ENCODE measurements around the gene YPEL3. TPM values are rescaled to one million over a fixed set of nuclear protein-coding genes. Genes with fewer than 3 reads are reported as not detected.

YPEL3 gene
- total and polyA plus RNA-seq, 2 experiments from 2014 or later = 20.1 to 82.1 TPM

GRCh38 chr16:30069611-30070462, 26.2 kb downstream of the YPEL3 start:
- H3K27ac ChIP-seq = no peak overlapping the region

GRCh38 chr16:30068750-30069610, 27.0 kb downstream of the YPEL3 start:
- Histone ChIP-seq H3K4me1 (ENCODE audit: insufficient read depth) (peaks cover 11% of the 10 kb centered on the region), H3K27me3 (no peaks in the 10 kb centered on the region), H3K9me3 (ENCODE audit: low read depth) (no peaks in the 10 kb centered on the region), H3K4me2 (no peak overlapping the region), H3K27ac (no peak overlapping the region), H3K36me3 (replicated peaks; ENCODE audit: insufficient read depth, low read depth) (no peaks in the 10 kb centered on the region), H2AFZ (no peak overlapping the region), H4K20me1 (ENCODE audit: insufficient read depth, poor library complexity, severe bottlenecking) (peaks cover 15% of the 10 kb centered on the region), H3K9me2 (replicated peaks; ENCODE audit: insufficient read depth) (no peaks in the 10 kb centered on the region), H3K4me3 (no peak overlapping the region), H3K79me2 (peaks cover 41% of the 10 kb centered on the region)
- TF ChIP-seq CTCF (IDR thresholded peaks at IDR 0.05; ENCODE audit: poor library complexity) (peak; percentile 37), EZH2 (IDR thresholded peaks at IDR 0.05; ENCODE audit: borderline replicate concordance) (no peak), EZH2phosphoT487 (IDR thresholded peaks at IDR 0.05; ENCODE audit: low read depth, severe bottlenecking, unreplicated experiment) (no peak)
- WGBS (ENCODE audit: low lambda C conversion rate, missing lambda C conversion rate) = 93% methylated on average over 17 of the region's 17 CpGs
- no peak for DNase-seq (ENCODE audit: low spot score)

More at GRCh38 chr16:30069611-30070462, 26.2 kb downstream of the YPEL3 start:
- TF ChIP-seq EZH2phosphoT487 (IDR thresholded peaks at IDR 0.05; ENCODE audit: low read depth, severe bottlenecking, unreplicated experiment) = no peak
- TF ChIP-seq CTCF (IDR thresholded peaks at IDR 0.05; ENCODE audit: poor library complexity) = no peak
- no peak for TF ChIP-seq EZH2 (IDR thresholded peaks at IDR 0.05; ENCODE audit: borderline replicate concordance)
- DNase-seq (ENCODE audit: low spot score) = no peak
- Histone ChIP-seq H2AFZ (no peak overlapping the region), H3K4me3 (no peak overlapping the region), H4K20me1 (ENCODE audit: insufficient read depth, poor library complexity, severe bottlenecking) (peaks cover 15% of the 10 kb centered on the region), H3K9me2 (replicated peaks; ENCODE audit: insufficient read depth) (no peaks in the 10 kb centered on the region), H3K27me3 (no peaks in the 10 kb centered on the region), H3K9me3 (ENCODE audit: low read depth) (no peaks in the 10 kb centered on the region), H3K36me3 (replicated peaks; ENCODE audit: insufficient read depth, low read depth) (no peaks in the 10 kb centered on the region), H3K4me2 (no peak overlapping the region), H3K4me1 (ENCODE audit: insufficient read depth) (peaks cover 11% of the 10 kb centered on the region), H3K79me2 (peaks cover 41% of the 10 kb centered on the region)
- 95% methylated on average over 31 of the region's 31 CpGs for whole genome bisulfite sequencing (ENCODE audit: low lambda C conversion rate, missing lambda C conversion rate)

GRCh38 chr16:30068333-30068732, 27.7 kb downstream of the YPEL3 start:
- no peaks in the 10 kb centered on the region for H3K9me2 ChIP-seq (replicated peaks; ENCODE audit: insufficient read depth)
- H3K27ac ChIP-seq = no peak overlapping the region
- no peak overlapping the region for H2AFZ ChIP-seq
- no peak overlapping the region for H3K4me3 ChIP-seq
- peaks cover 17% of the 10 kb centered on the region for H3K4me1 ChIP-seq (ENCODE audit: insufficient read depth)
- 96% methylated on average over 9 of the region's 9 CpGs for WGBS (ENCODE audit: low lambda C conversion rate, missing lambda C conversion rate)
- peaks cover 41% of the 10 kb centered on the region for H3K79me2 ChIP-seq
- H4K20me1 ChIP-seq (ENCODE audit: insufficient read depth, poor library complexity, severe bottlenecking) = peaks cover 15% of the 10 kb centered on the region
- no peak for DNase-seq (ENCODE audit: low spot score)
- H3K27me3 ChIP-seq = no peaks in the 10 kb centered on the region
- TF ChIP-seq CTCF (IDR thresholded peaks at IDR 0.05; ENCODE audit: poor library complexity) = no peak
- no peak for TF ChIP-seq EZH2phosphoT487 (IDR thresholded peaks at IDR 0.05; ENCODE audit: low read depth, severe bottlenecking, unreplicated experiment)
- H3K4me2 ChIP-seq = no peak overlapping the region
- no peaks in the 10 kb centered on the region for H3K36me3 ChIP-seq (replicated peaks; ENCODE audit: insufficient read depth, low read depth)
- H3K9me3 ChIP-seq (ENCODE audit: low read depth) = no peaks in the 10 kb centered on the region

Measured in hepatocyte (in vitro differentiated cells).